Lung (tissue), 12 donors: Measurements from ENCODE around the gene MAPK12. TPM values are rescaled to one million over a fixed set of nuclear protein-coding genes. Genes with fewer than 3 reads are reported as not detected.

Experiments used
- ATAC-seq: fragments of 200-7000 bp; cut with Tn5 transposase; one replicate; pipeline ENCODE4 v1.9.1; 2020; ENCODE audit warnings: moderate number of reproducible peaks; ENCODE audit not compliant: insufficient read depth, low FRiP score
- DNase-seq, 3 donors: peaks; one replicate each; pipeline ENCODE4 v3.0.0-alpha.2; 2013 to 2017
- H3K27ac ChIP-seq, 2 donors: one replicate each; pipeline ENCODE4 v1.5.1; 2013; ENCODE audit warnings: mild to moderate bottlenecking in 2 of 2, moderate library complexity in 2 of 2, control low read depth in 1 of 2, inconsistent platforms in 1 of 2, low read depth in 1 of 2, low read length in 1 of 2
- H3K27me3 ChIP-seq, 3 donors: one replicate each; pipeline ENCODE4 v1.5.1; 2013; ENCODE audit warnings: low read length in 2 of 3; ENCODE audit not compliant: control insufficient read depth in 3 of 3, insufficient read depth in 3 of 3
- H3K36me3 ChIP-seq, 4 donors: one replicate each; pipeline ENCODE4 v1.5.1; 2013; ENCODE audit warnings: low read length in 4 of 4, mild to moderate bottlenecking in 1 of 4, moderate library complexity in 1 of 4; ENCODE audit not compliant: control insufficient read depth in 4 of 4, insufficient read depth in 4 of 4
- H3K4me1 ChIP-seq, 5 donors: one replicate each; pipeline ENCODE4 v1.5.1; 2013; ENCODE audit warnings: low read length in 5 of 5, mild to moderate bottlenecking in 2 of 5, moderate library complexity in 1 of 5; ENCODE audit not compliant: control insufficient read depth in 5 of 5, insufficient read depth in 5 of 5
- H3K4me3 ChIP-seq: one replicate; pipeline ENCODE4 v1.5.1; 2013; ENCODE audit warnings: mild to moderate bottlenecking, control low read depth, moderate library complexity
- H3K9ac ChIP-seq, 2 donors: one replicate each; pipeline ENCODE4 v1.5.1; 2013; ENCODE audit warnings: low read length in 2 of 2, control low read depth in 1 of 2; ENCODE audit not compliant: insufficient read depth in 1 of 2
- H3K9me3 ChIP-seq, 4 donors: one replicate each; pipeline ENCODE4 v1.5.1; 2013; ENCODE audit warnings: low read length in 3 of 4, mild to moderate bottlenecking in 1 of 4, moderate library complexity in 1 of 4; ENCODE audit not compliant: control insufficient read depth in 4 of 4, insufficient read depth in 3 of 4
- CTCF ChIP-seq: IDR thresholded peaks from 2 replicates; pipeline ENCODE4 v1.5.1; 2012; ENCODE audit warnings: mild to moderate bottlenecking; ENCODE audit errors: control extremely low read depth, extremely low read depth
- WGBS, 2 donors: extraction: QIAGEN DNeasy Blood & Tissue Kit; methylation state at CpG; one replicate each; pipeline ENCODE4 v1.1.7; 2013; 5-methylcytosine and 5-hydroxymethylcytosine counted together
- polyA plus RNA-seq, 2 donors: library from polyadenylated mRNA; stranded (reverse); fragments of 200-250 nt; gene quantifications; one replicate each; pipeline ENCODE4 v1.2.1, GENCODE V29; 2013
- total RNA-seq, 2 donors: library from RNA; depleted of rRNA in 1 of 2; stranded (reverse); fragments of >200 nt in 1 of 2; gene quantifications; one replicate each; pipeline ENCODE4 v1.2.1, GENCODE V29; 2014 to 2021
- donor health status: control.
- donor health status: control.
- donor health status: Bipolar disorder and iron deficiency.
- donor health status: healthy.
- donor health status: DM: yes; HTN: yes; CAD: no.

The MAPK12 gene
- total and polyA plus RNA-seq, 4 donors: 10.4 to 13.1 (median 11.9) TPM

GRCh38 chr22:50210378-50211139 lies 50.9 kb downstream of the MAPK12 start:
- Histone ChIP-seq H3K4me1 (peaks cover 0 to 2% (median 0%) of the 10 kb centered on the region in 5 donors), H3K9ac (no peak overlapping the region), H3K27ac (no peak overlapping the region), H3K27me3 (no peaks in the 10 kb centered on the region), H3K36me3 (peaks cover 7 to 51% (median 46%) of the 10 kb centered on the region in 4 donors), H3K4me3 (no peak overlapping the region), H3K9me3 (no peaks in the 10 kb centered on the region)
- WGBS, 2 donors: 89 to 90% methylated on average over 32 of the region's 32 CpGs
- no peak for ATAC-seq
- TF ChIP-seq CTCF: no peak
- no peak for DNase-seq

GRCh38 chr22:50209893-50210292 lies 51.6 kb downstream of the MAPK12 start:
- peaks cover 0 to 2% (median 0%) of the 10 kb centered on the region in 5 donors for H3K4me1 ChIP-seq
- DNase-seq (peak; percentile 63 to 75 (median 69)), ATAC-seq (peak; percentile 76)
- H3K9me3 ChIP-seq: no peaks in the 10 kb centered on the region
- 60 to 63% methylated on average over 20 of the region's 20 CpGs for WGBS, 2 donors
- H3K27me3 ChIP-seq: no peaks in the 10 kb centered on the region
- peak; percentile 76 for TF ChIP-seq CTCF
- peaks cover 7 to 50% (median 39%) of the 10 kb centered on the region in 4 donors for H3K36me3 ChIP-seq
- no peak overlapping the region for H3K9ac ChIP-seq
- H3K27ac ChIP-seq: no peak overlapping the region
- H3K4me3 ChIP-seq: no peak overlapping the region

GRCh38 chr22:50208939-50209892 lies 52.3 kb downstream of the MAPK12 start:
- no peaks in the 10 kb centered on the region for H3K27me3 ChIP-seq
- ATAC-seq (no peak), DNase-seq (no peak)
- H3K27ac ChIP-seq: no peak overlapping the region
- H3K4me1 ChIP-seq: peaks cover 0 to 2% (median 0%) of the 10 kb centered on the region in 5 donors
- H3K36me3 ChIP-seq: peaks cover 7 to 51% (median 39%) of the 10 kb centered on the region in 4 donors
- TF ChIP-seq CTCF: no peak
- no peak overlapping the region for H3K9ac ChIP-seq
- no peaks in the 10 kb centered on the region for H3K9me3 ChIP-seq
- 85 to 90% methylated on average over 29 to 31 of the region's 31 CpGs for WGBS, 2 donors
- no peak overlapping the region for H3K4me3 ChIP-seq
